Omental fat pad (tissue), 4 donors: Measurements from ENCODE around the gene CASZ1. TPM values are rescaled to one million over a fixed set of nuclear protein-coding genes. Genes with fewer than 3 reads are reported as not detected.

Experiments used
- ATAC-seq: fragments of 150-250 bp; one replicate; pipeline ENCODE4 v1.9.1; 2016; ENCODE audit warnings: mild to moderate bottlenecking, moderate library complexity; ENCODE audit not compliant: low FRiP score
- DNase-seq: peaks from one replicate; pipeline ENCODE4 v3.0.0-alpha.2; 2019; ENCODE audit warnings: low spot score
- total RNA-seq, 4 donors: library from RNA; depleted of rRNA; stranded (reverse); fragments of >200 nt; gene quantifications; one replicate each; pipeline ENCODE4 v1.1.0, GENCODE V29; 2016
- TF ChIP-seq, protein P1 (sequence below), 3 donors: fragments of 450-650 bp; IDR thresholded peaks; one replicate each; pipeline ENCODE4 v1.5.1; 2016 to 2017; ENCODE audit warnings: antibody characterized with exemption in 3 of 3, mild to moderate bottlenecking in 3 of 3, moderate library complexity in 2 of 3

Gene CASZ1
- total RNA-seq, 4 donors from 2014 or later = 2.5 to 7.9 (median 6.0) TPM

DNA sequence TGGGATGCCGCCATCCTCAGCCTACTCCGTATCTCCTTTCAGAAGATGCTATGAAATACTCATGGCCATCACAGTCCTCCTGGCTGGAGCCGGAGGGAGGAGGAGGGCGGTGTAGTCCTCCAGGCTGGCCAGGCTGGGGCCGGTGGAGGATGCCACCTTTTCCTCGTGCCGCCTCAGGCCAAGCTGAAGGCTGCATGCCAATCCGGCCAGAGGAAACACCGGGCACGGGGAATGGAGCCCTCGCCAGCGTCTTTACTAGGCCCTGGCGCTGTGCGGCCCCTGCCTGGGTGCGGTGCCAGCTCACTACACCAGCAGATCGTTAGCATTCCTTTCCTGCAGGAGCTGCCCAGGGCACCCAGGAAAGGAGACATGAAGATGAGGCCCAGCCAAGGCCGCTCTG is 70.1 kb downstream of the CASZ1 start:
- no peak for DNase-seq
- no peak for ATAC-seq
- TF ChIP-seq, protein P1, sequence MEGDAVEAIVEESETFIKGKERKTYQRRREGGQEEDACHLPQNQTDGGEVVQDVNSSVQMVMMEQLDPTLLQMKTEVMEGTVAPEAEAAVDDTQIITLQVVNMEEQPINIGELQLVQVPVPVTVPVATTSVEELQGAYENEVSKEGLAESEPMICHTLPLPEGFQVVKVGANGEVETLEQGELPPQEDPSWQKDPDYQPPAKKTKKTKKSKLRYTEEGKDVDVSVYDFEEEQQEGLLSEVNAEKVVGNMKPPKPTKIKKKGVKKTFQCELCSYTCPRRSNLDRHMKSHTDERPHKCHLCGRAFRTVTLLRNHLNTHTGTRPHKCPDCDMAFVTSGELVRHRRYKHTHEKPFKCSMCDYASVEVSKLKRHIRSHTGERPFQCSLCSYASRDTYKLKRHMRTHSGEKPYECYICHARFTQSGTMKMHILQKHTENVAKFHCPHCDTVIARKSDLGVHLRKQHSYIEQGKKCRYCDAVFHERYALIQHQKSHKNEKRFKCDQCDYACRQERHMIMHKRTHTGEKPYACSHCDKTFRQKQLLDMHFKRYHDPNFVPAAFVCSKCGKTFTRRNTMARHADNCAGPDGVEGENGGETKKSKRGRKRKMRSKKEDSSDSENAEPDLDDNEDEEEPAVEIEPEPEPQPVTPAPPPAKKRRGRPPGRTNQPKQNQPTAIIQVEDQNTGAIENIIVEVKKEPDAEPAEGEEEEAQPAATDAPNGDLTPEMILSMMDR (IDR thresholded peaks at IDR 0.05) = no peak

DNA sequence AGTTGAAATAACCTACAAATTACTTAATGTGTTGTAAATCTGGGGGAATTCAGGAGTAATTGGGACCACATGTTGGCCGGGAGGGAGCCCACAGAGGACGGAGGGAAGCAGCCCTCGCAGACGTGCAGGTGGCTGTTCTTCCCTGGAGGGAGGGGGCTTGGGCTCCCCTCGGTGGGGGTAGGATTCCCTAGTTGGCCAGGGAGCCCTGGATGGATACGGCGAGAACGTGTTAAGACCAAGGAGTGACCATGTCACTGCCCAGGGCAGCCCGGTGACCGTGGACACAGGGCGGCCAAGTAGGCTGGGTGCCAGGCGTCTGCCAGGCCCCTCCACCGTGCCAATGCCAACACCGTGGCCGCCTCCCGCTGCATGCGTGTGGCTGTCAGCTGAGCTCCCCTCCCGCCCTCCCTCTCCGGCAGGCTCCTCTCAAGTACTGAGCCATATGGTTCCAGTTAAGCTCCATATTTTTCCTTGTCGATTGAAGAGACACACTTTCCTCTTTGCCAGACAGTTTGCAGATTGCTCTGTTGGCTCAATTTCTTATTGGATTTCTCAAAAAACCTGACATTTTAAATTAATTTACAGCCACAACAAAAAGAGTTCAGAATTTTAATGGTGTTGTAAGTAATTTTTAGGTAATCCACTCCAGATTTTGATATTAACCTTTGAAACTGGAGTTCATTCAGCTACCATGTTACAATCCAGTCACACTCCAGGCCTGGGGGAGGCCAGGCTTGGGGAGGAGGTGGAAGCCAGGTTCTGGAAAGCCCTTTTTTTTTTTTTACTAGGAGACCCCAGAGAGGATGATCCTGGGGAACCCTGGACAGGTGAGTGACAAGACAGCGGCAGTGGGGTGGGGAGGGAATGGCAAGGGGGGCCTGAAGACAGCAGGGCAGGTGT is 71.2 kb downstream of the CASZ1 start:
- ATAC-seq = no peak
- TF ChIP-seq, protein P1 (IDR thresholded peaks at IDR 0.05) = no peak
- DNase-seq = no peak

DNA sequence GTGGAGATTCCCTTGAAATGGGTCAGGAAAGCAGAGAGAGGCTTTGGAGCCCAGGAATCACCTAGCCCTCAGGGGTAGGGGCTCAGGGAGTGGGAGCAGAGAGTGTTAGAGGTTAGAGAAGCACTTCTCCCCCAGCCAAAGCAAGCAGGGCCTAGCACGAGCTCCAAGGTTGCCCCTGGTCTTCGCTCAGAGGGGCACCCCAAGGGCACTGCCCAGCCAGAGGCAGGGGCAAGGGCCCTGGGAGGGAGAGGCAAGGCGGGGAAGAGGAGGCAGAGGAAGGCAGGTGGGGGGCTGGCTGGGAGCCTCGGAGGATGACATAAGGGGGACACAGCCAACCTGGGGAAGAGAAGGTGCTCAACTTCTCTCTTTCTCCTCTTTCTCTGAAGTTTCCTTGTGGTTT is 71.9 kb downstream of the CASZ1 start:
- no peak for ATAC-seq

DNA sequence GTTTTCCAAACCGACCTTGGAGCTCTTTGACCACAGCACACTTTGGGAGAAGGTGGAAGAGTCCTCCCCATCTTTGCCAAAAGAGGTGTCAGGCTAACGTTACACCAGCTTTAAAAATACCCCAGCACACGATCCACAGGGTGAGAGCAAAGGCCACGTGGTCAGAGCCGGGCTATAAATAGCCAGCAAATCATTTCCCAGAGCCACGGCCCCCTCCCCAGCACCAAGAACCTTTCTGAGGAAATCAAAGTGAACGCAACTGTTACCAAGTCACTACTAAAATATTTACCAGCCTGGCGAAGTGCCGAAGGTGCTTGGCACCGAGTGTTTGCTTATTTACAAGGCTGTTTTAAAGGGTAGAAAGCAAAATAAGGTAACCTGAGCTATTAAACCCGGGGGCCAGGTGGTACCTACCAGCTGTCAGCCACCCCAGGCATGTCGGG is 72.4 kb downstream of the CASZ1 start:
- DNase-seq = no peak
- TF ChIP-seq, protein P1 (IDR thresholded peaks at IDR 0.05) = no peak

More for the DNA sequence above, 71.9 kb downstream of the CASZ1 start:
- TF ChIP-seq, protein P1 (IDR thresholded peaks at IDR 0.05) = no peak
- DNase-seq = no peak

DNA sequence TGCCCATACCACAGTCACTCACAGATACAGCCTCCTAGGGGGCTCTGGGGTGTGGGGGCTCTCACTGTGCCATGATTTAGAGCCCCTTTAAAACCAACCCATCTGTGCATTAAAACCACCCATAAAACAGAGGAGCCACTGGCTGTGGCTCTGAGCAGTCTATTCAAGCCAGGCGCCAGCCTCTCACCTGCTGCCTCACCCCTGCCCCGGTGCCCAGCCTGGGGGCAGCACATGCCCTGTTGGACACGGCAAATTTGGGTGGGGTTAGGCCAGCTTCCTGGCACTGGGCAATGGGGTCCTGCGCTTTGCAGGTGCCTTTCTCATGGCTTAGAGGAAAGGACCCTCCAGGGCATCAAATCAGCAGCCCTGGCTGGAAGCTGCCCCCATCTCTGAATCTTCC is 73.1 kb downstream of the CASZ1 start:
- DNase-seq = no peak
- TF ChIP-seq, protein P1 (IDR thresholded peaks at IDR 0.05) = no peak
- ATAC-seq = no peak

More for the DNA sequence above, 72.4 kb downstream of the CASZ1 start:
- ATAC-seq = no peak

DNA sequence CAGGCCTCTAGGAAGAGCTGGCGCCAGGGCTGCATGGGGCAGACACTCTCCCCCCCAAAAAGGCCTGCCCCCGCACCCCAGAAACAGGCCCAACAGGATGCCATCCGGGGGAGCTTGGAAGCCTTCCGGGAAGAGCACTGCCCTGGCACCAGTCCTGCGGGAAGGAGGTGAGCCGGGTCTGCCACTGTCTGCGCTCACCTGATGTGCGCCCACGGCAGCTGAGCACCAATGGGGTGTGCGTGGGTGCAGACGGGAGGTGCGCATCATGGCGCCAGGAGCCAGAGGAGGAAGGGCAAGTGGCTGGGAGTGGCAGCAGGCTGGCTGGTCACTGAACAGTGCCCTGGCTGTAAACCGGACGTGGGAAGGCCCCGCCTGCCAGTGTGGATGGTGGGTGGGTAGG is 73.6 kb downstream of the CASZ1 start:
- no peak for DNase-seq
- TF ChIP-seq, protein P1 (IDR thresholded peaks at IDR 0.05) = no peak
- no peak for ATAC-seq
